Memory B cell (primary cell): ENCODE measurements around the gene MVB12B.

Source experiments
- ATAC-seq: fragments of 150-1000 bp; cut with Tn5 transposase; 2 replicates; pipeline ENCODE4 v1.10.0; 2021; ENCODE audit warnings: low read depth, mild to moderate bottlenecking, moderate library complexity
- DNase-seq, 2 donors: peaks; one replicate each; pipeline ENCODE4 v3.0.0; 2022; ENCODE audit warnings: low spot score in 2 of 2
- H3K27ac Mint-ChIP-seq: one replicate; pipeline ENCODE4 v1.8.0; 2022; ENCODE audit warnings: mild to moderate bottlenecking, moderate library complexity, mixed read lengths
- H3K27me3 Mint-ChIP-seq: one replicate; pipeline ENCODE4 v1.8.0; 2022; ENCODE audit warnings: mixed read lengths
- H3K36me3 Mint-ChIP-seq: one replicate; pipeline ENCODE4 v1.8.0; 2022; ENCODE audit warnings: mild to moderate bottlenecking, mixed read lengths
- H3K4me1 Mint-ChIP-seq: one replicate; pipeline ENCODE4 v1.8.0; 2022; ENCODE audit warnings: mixed read lengths
- H3K4me3 Mint-ChIP-seq: one replicate; pipeline ENCODE4 v1.8.0; 2022; ENCODE audit warnings: mild to moderate bottlenecking, moderate library complexity, mixed read lengths
- H3K9me3 Mint-ChIP-seq: one replicate; pipeline ENCODE4 v1.8.0; 2022; ENCODE audit warnings: mixed read lengths

The MVB12B gene

DNA sequence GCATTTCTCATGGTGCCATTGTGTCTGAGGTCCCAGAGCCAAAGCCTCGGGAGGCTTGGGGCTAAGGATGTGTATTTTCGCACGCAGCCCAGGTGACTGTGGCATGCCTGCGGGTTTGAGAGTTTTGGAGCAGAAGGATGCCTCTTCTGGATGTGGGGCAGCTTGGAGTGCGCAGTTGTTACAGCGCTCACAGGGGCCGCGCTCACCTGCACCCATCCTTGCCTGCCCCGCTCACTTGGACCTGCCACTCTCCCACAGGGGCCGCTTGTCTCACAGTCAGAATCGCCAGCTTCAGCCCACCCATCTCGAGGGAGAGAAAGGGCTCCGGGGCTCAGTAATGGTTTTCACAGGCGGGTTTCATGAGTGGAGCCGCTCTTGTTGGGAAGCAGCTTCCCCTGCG lies 132.9 kb downstream of the MVB12B start:
- no peak overlapping the region for H3K4me3 Mint-ChIP-seq
- H3K27ac Mint-ChIP-seq, result no peak overlapping the region
- H3K4me1 Mint-ChIP-seq, result no peaks in the 10 kb centered on the region
- peaks cover 3% of the 10 kb centered on the region for H3K36me3 Mint-ChIP-seq
- ATAC-seq (no peak), DNase-seq (no peak)
- H3K27me3 Mint-ChIP-seq, result no peaks in the 10 kb centered on the region
- no peaks in the 10 kb centered on the region for H3K9me3 Mint-ChIP-seq

DNA sequence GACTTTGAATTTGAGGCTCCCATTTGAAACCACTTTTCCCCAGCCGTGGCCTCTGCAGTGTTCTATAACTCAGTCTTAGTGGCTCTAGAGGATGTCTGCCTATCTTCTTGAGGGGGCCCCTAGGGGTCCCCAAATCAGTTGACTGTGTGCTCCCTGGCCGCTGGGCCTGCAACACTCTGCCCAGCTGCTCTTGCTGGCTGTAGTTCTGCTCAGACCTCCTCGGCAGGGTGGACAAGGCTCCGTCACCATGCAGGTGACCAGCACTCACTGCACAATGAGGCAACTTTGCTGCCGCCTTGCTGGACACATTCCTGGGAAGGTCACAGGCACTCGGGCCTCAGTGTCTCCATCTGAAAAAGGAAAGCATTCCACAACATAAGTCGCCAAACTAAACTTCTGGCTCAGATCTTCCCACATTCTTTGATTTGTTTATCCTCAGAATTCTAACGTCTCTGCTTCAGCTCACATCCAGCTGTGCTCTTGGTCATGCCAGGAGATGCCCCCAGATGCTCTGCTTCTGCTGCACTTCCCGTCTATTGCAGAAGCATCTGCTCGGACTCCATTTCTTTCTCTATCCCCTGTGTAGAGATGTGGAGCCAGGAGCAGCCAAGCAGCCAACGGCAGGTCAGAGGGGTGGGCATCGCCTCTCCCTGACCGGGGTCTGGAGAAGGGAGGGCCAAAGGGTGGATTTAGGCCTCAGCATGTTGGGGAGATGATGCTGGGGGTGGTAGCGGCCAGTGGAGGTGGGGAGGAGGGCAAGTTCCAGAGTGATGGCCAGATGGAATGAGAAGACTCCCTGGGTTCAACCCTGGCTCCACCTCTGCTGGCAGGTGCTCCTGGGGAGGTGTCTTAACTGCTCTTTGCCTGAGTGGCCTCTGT lies 133.6 kb downstream of the MVB12B start:
- Mint-ChIP-seq H3K36me3 (peaks cover 1% of the 10 kb centered on the region), H3K27me3 (no peaks in the 10 kb centered on the region), H3K4me3 (no peak overlapping the region), H3K9me3 (no peaks in the 10 kb centered on the region), H3K27ac (no peak overlapping the region), H3K4me1 (no peaks in the 10 kb centered on the region)
- ATAC-seq (no peak), DNase-seq (no peak)

DNA sequence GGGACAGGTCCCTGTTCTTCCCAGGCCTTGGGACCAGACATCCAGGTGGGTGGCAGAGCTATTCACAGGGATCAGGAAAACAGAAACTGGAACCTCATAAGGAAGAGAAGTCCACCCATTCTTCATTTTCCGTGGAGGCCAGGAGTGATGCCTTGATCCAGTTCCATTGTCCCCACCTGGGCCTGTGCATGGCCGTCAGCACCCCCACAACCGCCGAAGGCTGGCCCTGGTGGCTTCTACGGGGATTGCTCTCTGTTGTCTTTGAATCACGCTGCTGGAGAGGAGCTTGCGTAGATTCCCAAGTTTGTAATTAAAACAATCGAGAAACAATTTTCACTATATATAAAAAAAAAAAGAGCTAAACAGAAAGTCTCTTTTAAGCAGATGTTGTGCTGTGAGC lies 134.4 kb downstream of the MVB12B start:
- Mint-ChIP-seq H3K27ac (no peak overlapping the region), H3K9me3 (no peaks in the 10 kb centered on the region), H3K4me1 (no peaks in the 10 kb centered on the region), H3K4me3 (no peak overlapping the region), H3K36me3 (peaks cover 1% of the 10 kb centered on the region), H3K27me3 (no peaks in the 10 kb centered on the region)
- ATAC-seq (no peak), DNase-seq (no peak)

DNA sequence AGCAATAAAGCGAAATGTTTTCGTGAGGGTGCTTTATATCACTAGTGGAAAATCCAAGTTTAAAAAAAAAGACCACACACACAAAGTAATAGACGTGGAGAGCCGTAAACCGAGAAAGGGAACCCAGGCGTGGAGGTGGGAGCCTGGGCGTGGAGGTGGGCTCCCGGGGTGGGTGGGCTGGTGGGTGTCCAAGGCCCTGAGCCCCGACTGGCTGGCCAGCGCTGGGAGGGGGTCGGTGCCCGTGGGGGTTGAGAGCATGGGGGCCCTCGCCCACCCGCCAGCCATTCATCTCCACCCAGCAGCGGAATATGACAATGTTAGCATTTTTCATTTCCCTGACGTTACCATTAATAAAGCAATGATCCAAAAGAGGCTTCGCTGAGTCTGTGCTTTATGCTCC lies 135.0 kb downstream of the MVB12B start:
- Mint-ChIP-seq H3K36me3 (peaks cover 1% of the 10 kb centered on the region), H3K4me3 (no peak overlapping the region), H3K27ac (no peak overlapping the region), H3K9me3 (no peaks in the 10 kb centered on the region), H3K27me3 (no peaks in the 10 kb centered on the region), H3K4me1 (no peaks in the 10 kb centered on the region)
- DNase-seq (no peak), ATAC-seq (no peak)

DNA sequence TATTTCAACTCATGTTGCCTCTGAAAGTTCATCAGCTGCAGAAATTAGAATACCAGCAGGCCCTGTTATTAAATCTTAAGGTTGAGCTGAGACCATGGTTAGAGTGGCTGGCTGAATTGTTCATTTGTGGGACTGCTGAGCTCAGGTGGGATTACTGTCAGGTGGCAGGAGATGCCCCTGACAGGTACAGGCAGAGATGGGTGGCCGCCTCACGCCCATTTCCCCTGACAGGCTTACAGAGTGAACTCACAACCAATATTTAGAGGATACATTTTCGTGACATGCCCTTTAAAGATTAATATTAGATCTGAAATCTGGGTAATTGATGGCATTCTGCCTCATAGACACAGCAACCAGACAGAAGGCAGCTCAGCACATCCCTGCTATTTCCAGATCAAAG lies 136.0 kb downstream of the MVB12B start:
- H3K9me3 Mint-ChIP-seq, result no peaks in the 10 kb centered on the region
- no peak overlapping the region for H3K4me3 Mint-ChIP-seq
- ATAC-seq, result no peak
- no peaks in the 10 kb centered on the region for H3K27me3 Mint-ChIP-seq
- no peak overlapping the region for H3K27ac Mint-ChIP-seq
- H3K4me1 Mint-ChIP-seq, result no peaks in the 10 kb centered on the region
- DNase-seq, result no peak
- H3K36me3 Mint-ChIP-seq, result peaks cover 1% of the 10 kb centered on the region

DNA sequence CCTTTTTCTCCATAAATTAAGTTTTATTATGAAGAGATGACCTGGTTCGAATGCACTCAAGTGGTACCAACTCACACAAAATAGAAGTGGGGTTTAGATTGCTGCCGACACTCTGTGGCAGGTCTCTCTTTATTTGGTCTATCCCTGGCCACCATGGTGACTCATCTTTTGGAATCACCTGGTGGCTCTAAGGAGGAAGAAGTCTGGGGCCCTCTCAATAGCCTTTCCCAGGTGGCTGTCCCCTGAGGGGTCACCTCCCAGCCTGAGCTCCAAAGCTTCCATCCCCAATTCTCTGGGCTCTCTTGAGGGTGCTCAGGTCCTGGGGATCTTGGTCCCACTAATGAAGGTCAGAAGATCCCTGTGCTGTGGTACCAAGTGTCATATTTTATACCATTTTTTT lies 136.8 kb downstream of the MVB12B start:
- ATAC-seq, result no peak
- peaks cover 1% of the 10 kb centered on the region for H3K36me3 Mint-ChIP-seq
- no peak for DNase-seq
- H3K27ac Mint-ChIP-seq, result no peak overlapping the region
- no peaks in the 10 kb centered on the region for H3K9me3 Mint-ChIP-seq
- H3K27me3 Mint-ChIP-seq, result no peaks in the 10 kb centered on the region
- H3K4me3 Mint-ChIP-seq, result no peak overlapping the region
- peaks cover 4% of the 10 kb centered on the region for H3K4me1 Mint-ChIP-seq

DNA sequence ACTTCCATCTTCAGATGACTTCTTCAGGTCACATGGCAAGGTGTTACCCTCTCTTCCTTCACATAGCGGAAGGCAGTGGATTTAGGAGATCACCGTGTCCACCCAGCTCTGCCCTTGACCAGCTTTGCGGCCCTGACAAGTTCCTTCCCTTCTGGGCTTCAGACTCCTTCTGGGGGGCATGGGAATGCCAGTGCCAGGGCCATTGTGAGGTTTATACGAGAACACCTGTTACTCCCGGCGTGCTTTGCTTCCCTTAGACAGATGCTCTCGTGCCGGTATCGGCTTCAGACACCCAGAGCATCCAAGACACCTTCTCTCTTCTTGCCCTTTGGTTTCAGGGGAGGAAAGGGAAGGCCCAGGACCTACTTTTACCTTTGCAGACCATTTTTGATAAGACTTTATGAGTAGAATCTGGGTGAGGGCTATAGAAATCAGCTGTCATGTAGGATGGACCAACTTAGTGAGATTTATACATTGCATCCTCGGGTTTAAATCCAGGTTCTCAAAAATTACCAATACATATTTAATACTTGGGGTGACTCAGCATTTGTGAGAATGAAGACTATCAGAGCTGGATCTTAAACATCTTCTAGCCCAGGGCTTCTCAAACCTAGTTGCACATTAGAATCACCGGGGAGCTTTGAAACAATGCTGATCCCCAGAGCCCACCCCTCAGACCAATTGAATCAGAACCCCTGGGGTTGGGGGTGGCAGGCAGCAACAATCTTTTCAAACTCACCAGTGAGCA lies 138.2 kb downstream of the MVB12B start:
- no peak for DNase-seq
- H3K36me3 Mint-ChIP-seq, result peaks cover 1% of the 10 kb centered on the region
- ATAC-seq, result no peak
- H3K27ac Mint-ChIP-seq, result no peak overlapping the region
- no peaks in the 10 kb centered on the region for H3K9me3 Mint-ChIP-seq
- H3K4me3 Mint-ChIP-seq, result no peak overlapping the region
- no peaks in the 10 kb centered on the region for H3K27me3 Mint-ChIP-seq
- H3K4me1 Mint-ChIP-seq, result peaks cover 16% of the 10 kb centered on the region

DNA sequence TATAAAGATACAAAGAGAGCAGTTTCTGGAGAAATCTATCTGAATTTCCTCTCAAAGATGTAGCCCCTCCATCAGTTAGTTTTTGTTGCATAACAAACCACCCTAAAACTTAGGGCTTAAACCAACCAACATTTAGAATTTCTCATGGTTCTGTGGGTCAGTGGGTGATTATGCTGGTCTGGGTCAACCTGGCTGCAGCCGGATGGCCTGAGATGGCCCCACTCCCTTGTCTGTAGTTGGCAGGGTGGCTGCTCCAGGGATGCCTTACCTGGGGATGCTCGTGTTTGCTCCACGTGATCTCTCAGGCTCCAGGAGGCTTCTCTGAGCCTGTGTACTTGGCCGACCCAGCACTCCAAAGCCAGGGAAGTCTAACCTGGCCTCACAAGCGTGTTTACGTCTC lies 139.3 kb downstream of the MVB12B start:
- Mint-ChIP-seq H3K9me3 (no peaks in the 10 kb centered on the region), H3K4me3 (no peak overlapping the region), H3K4me1 (peaks cover 25% of the 10 kb centered on the region), H3K27me3 (no peaks in the 10 kb centered on the region), H3K27ac (no peak overlapping the region), H3K36me3 (peaks cover 1% of the 10 kb centered on the region)
- ATAC-seq, result no peak
- DNase-seq, result no peak

DNA sequence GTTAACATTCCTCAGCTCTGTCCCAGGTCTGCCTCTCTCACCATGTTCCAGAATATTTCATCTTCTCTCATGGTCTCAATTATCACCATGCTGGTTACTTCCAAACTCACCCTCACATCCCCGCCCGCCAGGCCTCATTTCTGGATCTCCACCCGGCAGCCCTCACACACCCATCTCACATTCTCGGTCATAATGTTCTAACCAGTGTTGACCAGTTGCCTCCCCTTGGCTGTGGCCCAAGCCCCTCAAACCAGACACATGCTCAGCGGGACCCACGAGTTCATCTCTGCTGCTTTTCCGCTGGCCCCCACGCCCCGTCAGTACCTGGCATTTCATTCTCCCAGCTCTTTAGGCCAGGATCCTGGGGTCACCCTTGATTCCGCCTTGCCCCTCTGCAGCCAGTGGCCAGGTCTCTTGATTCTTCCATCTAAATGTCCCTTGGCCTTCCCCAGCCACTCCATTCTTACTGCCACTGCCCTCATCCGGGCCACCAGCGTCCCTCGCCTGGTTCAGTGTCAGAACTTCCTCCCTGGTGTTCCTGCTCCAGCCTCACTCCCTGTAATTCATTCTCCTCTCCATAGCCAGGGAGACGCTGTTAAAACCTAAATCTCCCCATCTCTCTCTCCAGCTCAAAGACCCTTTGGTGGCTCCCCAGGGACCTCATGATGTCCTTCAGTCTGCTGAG lies 141.7 kb downstream of the MVB12B start:
- no peak for DNase-seq
- peaks cover 1% of the 10 kb centered on the region for H3K36me3 Mint-ChIP-seq

DNA sequence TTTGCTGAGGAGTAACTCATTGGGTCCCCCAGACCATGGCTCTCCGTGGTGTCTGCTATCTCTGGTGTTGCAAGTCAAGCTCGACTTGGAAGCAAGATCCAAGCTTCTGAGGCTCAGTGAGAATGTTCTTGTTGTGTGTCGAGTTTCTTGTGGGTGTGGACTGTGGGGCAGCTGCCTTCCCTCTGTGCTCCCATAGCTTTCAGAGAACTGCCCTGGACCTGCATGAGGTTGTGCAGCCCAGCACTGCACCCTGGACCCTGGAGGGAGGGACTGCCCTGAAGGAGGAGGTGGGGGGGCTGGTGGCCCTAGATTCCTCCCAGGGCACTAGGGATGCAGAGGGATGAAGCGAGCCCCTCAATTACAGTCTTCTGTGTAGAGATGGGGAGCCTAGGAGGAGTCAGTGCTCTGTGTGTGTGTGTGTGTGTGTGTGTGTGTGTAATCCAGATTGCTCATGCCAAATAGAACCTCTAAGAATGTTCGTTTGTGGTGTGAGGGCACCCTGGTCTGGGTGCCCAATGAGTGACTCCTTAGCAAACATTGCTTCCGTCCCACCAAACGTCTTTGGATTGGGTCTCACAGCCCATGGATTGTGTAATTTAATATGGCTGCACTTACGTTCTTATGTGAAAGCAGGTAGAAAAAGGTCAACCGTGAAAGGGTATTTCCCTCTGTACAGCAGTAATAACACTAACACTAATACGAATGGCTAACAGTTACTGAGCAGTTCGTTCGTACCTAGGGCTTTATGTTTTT lies 143.8 kb downstream of the MVB12B start:
- Mint-ChIP-seq H3K27ac (peak overlapping the region; percentile 74), H3K36me3 (no peaks in the 10 kb centered on the region), H3K9me3 (no peaks in the 10 kb centered on the region), H3K4me1 (peaks cover 38% of the 10 kb centered on the region), H3K27me3 (peaks cover 3% of the 10 kb centered on the region), H3K4me3 (peak overlapping the region; percentile 77)
- DNase-seq (peak in 1 of 2 donors; percentile 10), ATAC-seq (peak; percentile 48)

More for the DNA sequence above, 141.7 kb downstream of the MVB12B start:
- peak overlapping the region; percentile 0 for H3K4me3 Mint-ChIP-seq
- no peaks in the 10 kb centered on the region for H3K27me3 Mint-ChIP-seq
- H3K27ac Mint-ChIP-seq, result no peak overlapping the region
- peaks cover 38% of the 10 kb centered on the region for H3K4me1 Mint-ChIP-seq
- no peaks in the 10 kb centered on the region for H3K9me3 Mint-ChIP-seq
- no peak for ATAC-seq

DNA sequence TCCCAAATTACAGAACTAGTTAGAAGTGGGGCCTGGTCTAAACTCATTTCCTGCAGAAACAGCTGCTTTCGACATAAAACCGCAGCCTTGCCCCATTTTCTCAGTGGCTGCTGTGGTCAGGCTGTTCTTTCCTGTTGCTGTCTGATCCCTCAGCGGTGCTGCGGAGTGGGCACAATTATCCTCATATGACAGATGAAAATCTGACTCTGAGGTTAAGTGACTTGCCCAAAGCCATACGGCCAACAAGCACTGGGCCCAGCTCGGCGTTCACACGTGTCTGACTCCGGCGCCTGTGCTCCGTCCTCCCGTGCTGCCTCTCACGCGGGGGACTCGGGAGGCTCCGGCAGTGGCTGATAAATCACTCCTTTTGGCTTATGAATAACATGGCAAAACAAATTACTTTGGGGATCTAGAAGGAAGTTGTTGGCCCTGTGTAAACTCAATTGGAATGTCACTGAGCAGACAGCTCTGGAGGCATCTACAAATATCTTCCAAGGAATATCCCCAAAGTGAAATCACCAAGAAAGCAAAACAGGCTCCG lies 144.5 kb downstream of the MVB12B start:
- peak overlapping the region; percentile 74 for H3K27ac Mint-ChIP-seq
- no peaks in the 10 kb centered on the region for H3K36me3 Mint-ChIP-seq
- ATAC-seq, result peak; percentile 90
- peak; percentile 49 to 50 for DNase-seq
- peak overlapping the region; percentile 77 for H3K4me3 Mint-ChIP-seq
- no peaks in the 10 kb centered on the region for H3K9me3 Mint-ChIP-seq
- H3K4me1 Mint-ChIP-seq, result peaks cover 38% of the 10 kb centered on the region
- peaks cover 3% of the 10 kb centered on the region for H3K27me3 Mint-ChIP-seq

DNA sequence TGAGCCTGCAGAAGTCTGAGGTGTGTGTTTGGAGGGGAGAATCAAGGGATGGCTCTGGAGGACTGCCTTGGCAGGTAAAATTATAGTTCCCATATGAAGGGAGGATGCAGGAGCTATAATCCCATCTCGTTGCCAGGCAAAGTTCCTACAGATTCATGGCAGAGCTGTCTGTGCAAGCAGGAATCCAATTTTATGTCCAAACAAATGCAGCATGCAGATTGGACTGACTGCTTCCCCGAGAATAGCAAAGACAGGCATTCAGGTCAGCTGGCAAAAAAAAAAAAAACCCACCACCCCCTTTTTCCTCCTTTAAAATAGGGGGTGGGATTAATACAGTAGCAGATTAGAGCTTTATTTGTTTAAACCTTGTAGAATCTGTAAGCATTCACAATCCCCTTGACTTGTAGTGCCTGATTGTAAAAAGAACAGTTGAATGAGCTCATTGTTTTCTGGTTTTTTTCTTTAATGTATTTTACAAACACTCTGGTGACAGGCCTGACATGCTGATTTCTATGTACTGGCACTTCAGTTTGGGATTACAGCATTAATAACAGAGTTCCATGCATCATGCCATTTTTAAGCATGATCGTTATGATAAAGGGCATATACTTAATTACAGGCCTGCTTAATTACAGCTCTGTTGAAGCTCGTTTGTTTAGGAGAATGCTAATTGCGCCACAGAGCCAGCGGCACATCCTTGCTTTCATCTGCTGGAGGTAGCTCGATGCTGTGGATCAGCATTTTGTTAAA lies 145.7 kb downstream of the MVB12B start:
- DNase-seq (no peak), ATAC-seq (no peak)
- Mint-ChIP-seq H3K4me3 (no peak overlapping the region), H3K27me3 (peaks cover 3% of the 10 kb centered on the region), H3K36me3 (peaks cover 2% of the 10 kb centered on the region), H3K27ac (no peak overlapping the region), H3K4me1 (peaks cover 38% of the 10 kb centered on the region), H3K9me3 (peaks cover 2% of the 10 kb centered on the region)

DNA sequence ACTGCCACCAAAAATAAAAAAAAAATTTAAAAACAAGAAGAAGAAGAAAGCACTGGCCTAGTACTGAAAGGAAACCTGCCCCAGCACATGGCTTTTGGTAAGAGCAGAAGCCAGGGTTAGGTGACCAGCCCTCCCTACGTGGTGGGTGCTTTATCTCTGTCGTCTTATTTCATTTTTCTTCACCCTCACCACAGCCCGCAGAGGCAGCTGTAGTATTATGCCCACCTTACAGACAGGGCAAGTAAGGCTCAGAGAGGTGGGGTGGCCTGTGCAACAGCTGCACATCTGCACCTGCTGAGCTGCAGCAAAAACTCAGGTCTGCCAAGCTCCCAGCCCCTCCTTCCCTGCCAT lies 146.3 kb downstream of the MVB12B start:
- Mint-ChIP-seq H3K36me3 (peaks cover 2% of the 10 kb centered on the region), H3K27ac (no peak overlapping the region), H3K4me1 (peaks cover 37% of the 10 kb centered on the region), H3K9me3 (peaks cover 2% of the 10 kb centered on the region), H3K27me3 (peaks cover 5% of the 10 kb centered on the region), H3K4me3 (no peak overlapping the region)
- ATAC-seq (no peak), DNase-seq (no peak)
